Motor neuron (in vitro differentiated cells): ENCODE results near the gene SGMS1. TPM values are rescaled to one million over a fixed set of nuclear protein-coding genes. Genes with fewer than 3 reads are reported as not detected.
"Not testable (repeated sequence)": the region's sequence is repeated elsewhere in the genome, so short reads cannot be mapped to it uniquely, and the experiment has no call there.

Source experiments
- ATAC-seq, 8 experiments: fragments of 200-7000 bp; cut with Tn5 transposase; replicated peaks in 6 of 8; 2 replicates each; pipeline ENCODE4 v1.8.0; 2021; ENCODE audit warnings: mild to moderate bottlenecking in 8 of 8, moderate library complexity in 8 of 8
- H3K27ac ChIP-seq, 2 donors: fragments of 250-450 bp; sonication (Bioruptor Pico); 2 replicates each; pipeline ENCODE4 v1.9.0; 2021; ENCODE audit warnings: antibody characterized with exemption in 2 of 2, mild to moderate bottlenecking in 2 of 2, moderate library complexity in 1 of 2
- H3K4me1 ChIP-seq, 2 donors: fragments of 250-450 bp; sonication (Bioruptor Pico); replicated peaks in 1 of 2; 2 replicates each; pipeline ENCODE4 v1.6.1; 2021; ENCODE audit warnings: antibody characterized with exemption in 2 of 2, mild to moderate bottlenecking in 2 of 2, moderate library complexity in 1 of 2
- H3K4me3 ChIP-seq, 5 donors: fragments of 250-450 bp; sonication (Bioruptor Pico); 2 replicates each; pipeline ENCODE4 v1.9.0; 2021; ENCODE audit warnings: antibody characterized with exemption in 5 of 5, mild to moderate bottlenecking in 5 of 5, moderate library complexity in 4 of 5
- WGBS, 10 experiments: fragments of 450-650 bp; shearing (Covaris generic); methylation state at CpG; one replicate each; pipeline ENCODE4 v1.0.0; 2022; 5-methylcytosine and 5-hydroxymethylcytosine counted together
- in situ Hi-C, 9 experiments: fragments of 400-800 bp; cut with MboI; loops; one replicate each; pipeline ENCODE4 v1.15.0; 2021; ENCODE audit warnings: low sequenced_read_pairs in 9 of 9, low pct_unique_long_range_greater_than_20kb in 2 of 9; ENCODE audit not compliant: unreplicated experiment in 9 of 9
- total RNA-seq, 8 experiments: library from RNA; unstranded; fragments of 300-600 nt; gene quantifications; 2 replicates each; pipeline versions ENCODE4 v1.2.3 to v1.2.4, GENCODE V29; 2022

SGMS1 gene
- total RNA-seq, 8 experiments from 2014 or later: 8.5 to 31.0 (median 19.8) TPM

DNA sequence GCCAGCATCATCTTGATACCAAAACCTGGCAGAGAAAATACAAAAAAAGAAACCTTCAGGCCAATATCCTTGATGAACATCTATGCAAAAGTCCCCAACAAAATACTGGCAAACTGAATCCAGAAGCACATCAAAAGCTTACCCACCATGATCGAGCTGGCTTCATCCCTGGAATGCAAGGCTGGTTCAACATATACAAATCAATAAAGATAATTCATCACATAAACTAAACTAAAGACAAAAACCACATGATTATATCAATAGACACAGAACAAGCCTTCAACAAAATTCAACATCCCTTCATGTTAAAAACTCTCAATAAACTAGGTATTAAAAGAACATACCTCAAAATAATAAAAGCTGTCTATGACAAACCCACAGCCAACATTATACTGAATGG lies 139.2 kb downstream of the SGMS1 start:
- ATAC-seq, H3K4me1 ChIP-seq, H3K4me3 ChIP-seq, in situ Hi-C loops, H3K27ac ChIP-seq: not testable (repeated sequence)
- 14 to 100% (median 100%) methylated on average over 1 of the region's 1 CpG; no CpG with 5 or more reads in 5 of the 10 experiments for WGBS, 10 experiments

DNA sequence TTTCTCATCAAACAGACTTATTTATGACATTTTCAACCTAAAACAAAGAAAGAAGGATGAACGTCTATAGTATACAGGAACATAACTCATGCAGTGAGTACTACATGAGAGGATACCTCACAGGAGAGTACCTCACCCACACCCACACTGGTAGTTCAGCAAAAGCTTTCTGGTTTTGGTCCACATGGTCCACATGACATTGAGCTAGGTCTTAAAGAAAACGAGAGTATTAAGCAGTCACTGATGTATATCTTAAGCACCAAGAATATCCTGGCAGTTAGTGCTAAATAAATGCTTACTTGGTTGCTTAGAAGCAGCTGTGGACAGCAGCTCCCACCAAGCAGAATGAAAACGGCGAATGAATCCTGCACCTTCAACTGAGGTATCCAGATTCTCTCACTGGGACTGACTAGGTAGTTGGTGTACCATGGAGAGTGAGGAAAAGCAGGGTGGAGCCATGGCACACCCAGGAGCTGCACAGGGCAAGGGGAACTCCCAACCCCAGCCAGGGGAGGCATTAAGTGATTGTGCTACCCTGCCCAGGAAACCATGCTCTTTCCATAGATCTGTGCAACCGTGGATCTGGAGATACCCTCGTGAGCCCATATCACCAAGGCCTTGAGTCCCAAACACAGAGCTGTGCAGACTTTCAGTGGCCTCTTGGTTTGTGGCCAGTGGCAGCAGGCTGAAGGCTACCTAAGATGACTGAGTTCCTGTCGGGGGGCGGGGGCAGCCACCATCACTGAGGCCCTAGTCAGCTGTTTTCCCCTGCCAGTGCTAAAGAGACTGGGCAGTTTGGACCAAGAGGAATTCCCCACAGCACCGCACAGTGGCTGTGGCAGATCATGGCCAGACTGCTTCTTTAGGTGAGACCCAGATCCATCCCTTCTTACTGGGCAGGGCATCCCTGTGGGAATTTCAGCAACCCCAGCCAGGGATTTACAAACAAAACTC lies 143.4 kb downstream of the SGMS1 start:
- H3K27ac ChIP-seq: no peak overlapping the region
- in situ Hi-C loops: no loop called here
- H3K4me1 ChIP-seq: no peaks in the 10 kb centered on the region
- WGBS, 10 experiments: 78 to 100% (median 95%) methylated on average over 1 to 8 of the region's 9 CpGs; no CpG with 5 or more reads in 2 of the 10 experiments
- H3K4me3 ChIP-seq: no peak overlapping the region
- ATAC-seq: no peak

DNA sequence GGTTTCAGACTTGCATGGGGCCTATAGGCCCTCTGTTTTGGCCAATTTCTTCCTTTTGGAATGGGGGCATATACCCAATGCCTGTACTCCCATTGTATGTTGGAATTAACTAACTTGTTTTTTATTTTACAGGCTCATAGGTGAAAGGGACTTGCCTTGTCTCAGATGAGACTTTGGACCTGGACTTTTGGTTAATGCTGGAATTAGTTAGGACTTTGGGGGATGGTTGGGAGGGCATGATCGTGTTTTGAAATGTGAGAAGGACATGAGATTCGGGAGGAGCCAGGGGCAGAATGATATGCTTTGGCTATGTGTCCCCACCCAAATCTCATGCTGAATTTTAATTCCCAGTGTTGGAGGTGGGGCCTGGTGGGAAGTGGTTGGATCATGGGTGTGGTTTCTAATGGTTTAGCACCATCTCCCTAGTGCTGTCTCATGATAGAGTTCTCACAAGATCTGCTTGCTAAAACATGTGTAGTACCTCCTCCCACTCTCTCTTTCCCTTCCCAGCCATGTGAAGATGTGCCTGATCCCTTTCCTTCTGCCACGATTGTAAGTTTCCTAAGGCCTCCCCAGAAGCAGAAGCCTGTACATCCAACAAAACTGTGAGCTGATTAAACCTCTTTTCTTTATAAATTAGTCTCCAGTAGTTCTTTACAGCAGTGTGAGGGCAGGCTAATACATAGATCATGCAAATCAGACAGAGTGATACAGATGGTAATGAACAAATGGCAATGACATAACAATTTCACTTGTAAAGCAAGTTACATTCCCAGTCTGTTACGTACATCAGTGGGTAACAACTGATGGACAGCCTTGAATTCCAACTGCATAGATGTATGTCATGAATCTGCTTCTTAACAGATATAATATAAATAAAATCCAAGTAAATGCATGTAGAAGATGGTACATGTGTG lies 146.2 kb downstream of the SGMS1 start:
- in situ Hi-C loops: no loop called here
- Histone ChIP-seq H3K4me1 (no peaks in the 10 kb centered on the region), H3K4me3 (no peak overlapping the region), H3K27ac (no peak overlapping the region)
- 27 to 100% (median 82%) methylated on average over 1 to 4 of the region's 4 CpGs; no CpG with 5 or more reads in 1 of the 10 experiments for WGBS, 10 experiments
- peak in 3 of 8 experiments; percentile 25 to 93 (median 93) for ATAC-seq

DNA sequence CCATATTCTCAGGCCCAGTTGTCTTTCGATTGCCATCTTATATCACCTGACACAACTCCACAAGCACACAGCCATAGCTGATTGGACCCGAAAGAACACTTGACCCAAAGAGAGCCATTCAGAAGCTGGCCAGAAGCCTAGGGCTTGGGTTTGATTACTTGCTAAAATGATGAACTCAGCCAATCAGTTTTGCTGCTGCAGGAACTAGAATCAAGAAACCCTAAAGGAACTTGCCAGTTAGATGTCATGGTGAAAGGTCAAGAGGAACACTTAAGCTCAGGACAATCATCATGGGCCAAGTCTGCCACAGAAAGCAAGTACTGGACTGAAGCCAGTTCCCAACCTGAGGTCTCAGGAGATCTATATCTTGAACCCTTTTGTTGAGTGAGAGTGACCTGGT lies 150.0 kb downstream of the SGMS1 start:
- no peak overlapping the region for H3K4me3 ChIP-seq
- no peak for ATAC-seq
- no peaks in the 10 kb centered on the region for H3K4me1 ChIP-seq
- H3K27ac ChIP-seq: no peak overlapping the region
- in situ Hi-C loops: no loop called here
- 71 to 100% (median 98%) methylated on average over 1 to 2 of the region's 2 CpGs; no CpG with 5 or more reads in 2 of the 10 experiments for WGBS, 10 experiments

DNA sequence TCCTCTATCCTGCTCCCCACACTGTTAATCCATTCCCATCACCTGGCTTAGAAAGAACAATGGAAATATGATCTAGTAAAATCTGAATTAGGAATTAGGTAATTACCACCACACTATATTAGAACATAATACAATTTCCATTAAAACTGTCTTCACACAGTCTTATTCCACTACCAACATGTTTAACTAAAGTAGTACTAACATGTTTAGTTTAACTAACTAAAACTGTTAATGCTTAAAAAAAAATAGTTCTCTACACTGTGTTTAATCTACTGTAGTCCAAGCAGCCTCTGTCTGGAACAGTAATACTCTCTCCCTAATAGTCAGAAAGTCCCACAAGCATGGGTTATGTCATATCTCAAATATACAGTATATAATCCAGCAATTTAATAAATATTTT lies 150.8 kb downstream of the SGMS1 start:
- ATAC-seq: no peak
- H3K4me1 ChIP-seq: no peaks in the 10 kb centered on the region
- no peak overlapping the region for H3K4me3 ChIP-seq
- no peak overlapping the region for H3K27ac ChIP-seq
- in situ Hi-C loops: no loop called here

DNA sequence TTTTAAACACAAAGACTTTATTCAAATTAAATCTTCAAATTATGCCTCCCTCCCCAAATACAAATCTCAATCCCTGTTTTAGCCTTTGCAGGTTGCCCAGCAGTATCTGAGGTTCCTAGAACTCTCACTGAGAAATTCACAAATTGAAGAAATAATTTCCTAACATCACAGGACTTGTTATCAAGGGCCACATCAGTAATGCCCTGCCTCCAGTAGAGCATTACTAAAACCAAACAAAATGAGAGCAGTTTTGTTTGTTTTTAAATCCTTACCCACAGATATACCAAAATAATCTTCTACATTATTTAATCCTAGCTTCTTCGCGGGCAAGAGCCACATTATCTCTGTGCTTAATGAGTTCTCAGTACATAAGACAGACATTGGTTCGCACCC lies 152.2 kb downstream of the SGMS1 start:
- no peak for ATAC-seq
- in situ Hi-C loops: no loop called here
- WGBS, 10 experiments: 54 to 100% (median 63%) methylated on average over 1 to 3 of the region's 3 CpGs; no CpG with 5 or more reads in 2 of the 10 experiments
- H3K27ac ChIP-seq: no peak overlapping the region
- no peak overlapping the region for H3K4me3 ChIP-seq
- H3K4me1 ChIP-seq: no peaks in the 10 kb centered on the region

DNA sequence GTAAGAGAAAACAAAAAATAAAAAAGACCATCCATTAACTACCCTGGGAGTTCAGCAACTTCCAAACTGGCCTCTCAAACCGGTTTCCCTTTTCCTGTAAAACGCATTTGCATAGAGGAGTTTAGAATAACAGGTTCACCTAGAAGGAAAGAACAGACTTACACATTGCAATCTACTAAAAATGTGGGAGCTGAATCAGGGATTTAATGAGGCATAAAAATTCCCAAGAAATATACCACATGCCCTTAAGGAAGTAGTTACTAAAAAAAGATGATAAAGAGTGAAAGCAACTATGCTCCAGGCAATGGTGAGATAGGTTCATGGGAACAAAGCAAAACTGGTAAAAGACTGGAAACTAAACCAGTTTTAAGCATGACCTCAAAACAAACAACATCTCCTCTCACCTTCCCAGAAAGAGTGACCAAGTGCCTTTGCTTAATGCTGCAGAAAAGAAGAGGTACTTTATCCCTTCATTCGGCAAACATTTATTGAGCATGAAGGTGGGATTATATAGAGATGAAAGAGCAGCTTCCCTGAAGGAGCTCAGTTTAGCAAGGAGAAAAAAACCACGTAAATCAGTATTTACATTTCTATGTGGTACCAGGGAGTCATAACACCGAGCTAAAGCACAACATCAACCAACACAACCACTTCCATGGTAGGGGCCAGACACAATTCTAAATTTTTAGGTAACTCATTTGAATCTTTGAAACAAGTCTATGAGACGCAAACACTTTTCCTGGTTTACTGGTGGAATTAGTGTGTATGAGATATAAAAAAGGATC lies 152.8 kb downstream of the SGMS1 start:
- WGBS, 10 experiments: 32 to 100% (median 67%) methylated on average over 1 to 5 of the region's 6 CpGs
- peak in 3 of 8 experiments; percentile 38 to 77 (median 53) for ATAC-seq
- Histone ChIP-seq H3K4me1 (no peaks in the 10 kb centered on the region), H3K27ac (no peak overlapping the region), H3K4me3 (no peak overlapping the region)
- in situ Hi-C loops: no loop called here

DNA sequence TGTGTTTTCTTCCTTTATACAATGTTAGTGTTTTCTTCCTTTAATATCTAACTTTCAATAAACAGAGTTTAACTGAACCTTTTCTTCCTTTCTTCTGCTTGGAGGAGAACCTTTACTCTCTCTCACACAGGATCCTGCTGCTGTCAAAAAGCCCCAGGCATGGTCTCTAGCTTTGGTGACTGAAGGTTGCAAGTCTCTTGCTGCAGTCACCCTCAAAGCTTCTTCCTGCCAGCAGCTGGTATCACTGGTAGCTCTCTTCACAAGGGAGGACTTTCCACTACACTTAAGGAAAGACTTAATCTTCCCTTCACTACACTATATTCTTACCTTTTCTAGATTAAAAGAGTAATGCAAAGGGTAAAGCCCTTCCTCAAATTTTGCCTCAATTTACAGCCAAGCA lies 153.4 kb downstream of the SGMS1 start:
- in situ Hi-C loops: no loop called here
- Histone ChIP-seq H3K27ac (no peak overlapping the region), H3K4me3 (no peak overlapping the region), H3K4me1 (no peaks in the 10 kb centered on the region)
- peak in 2 of 8 experiments; percentile 11 to 22 for ATAC-seq

DNA sequence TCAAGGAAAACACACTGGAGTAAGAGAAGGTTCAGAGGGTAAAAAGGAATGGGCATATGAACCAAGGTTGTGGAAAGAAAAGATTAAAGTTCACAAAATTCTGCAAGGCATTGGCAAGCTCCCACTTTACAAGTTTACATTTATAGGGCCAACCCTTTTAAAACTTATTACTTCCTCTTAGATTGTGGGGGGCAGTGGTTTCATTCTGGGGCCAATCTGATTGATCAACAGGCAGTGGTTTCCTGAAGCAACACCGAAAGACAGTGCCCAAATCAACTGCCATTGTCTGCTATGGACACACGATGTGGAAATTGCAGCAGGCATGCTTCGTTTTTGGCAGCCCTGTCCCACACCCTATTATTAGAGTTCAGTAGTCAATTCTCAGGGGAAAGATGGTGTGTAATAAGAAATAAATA lies 154.0 kb downstream of the SGMS1 start:
- Histone ChIP-seq H3K27ac (no peak overlapping the region), H3K4me1 (no peaks in the 10 kb centered on the region), H3K4me3 (no peak overlapping the region)
- 0 to 83% (median 60%) methylated on average over 1 to 3 of the region's 3 CpGs; no CpG with 5 or more reads in 1 of the 10 experiments for WGBS, 10 experiments
- in situ Hi-C loops: no loop called here
- no peak for ATAC-seq

DNA sequence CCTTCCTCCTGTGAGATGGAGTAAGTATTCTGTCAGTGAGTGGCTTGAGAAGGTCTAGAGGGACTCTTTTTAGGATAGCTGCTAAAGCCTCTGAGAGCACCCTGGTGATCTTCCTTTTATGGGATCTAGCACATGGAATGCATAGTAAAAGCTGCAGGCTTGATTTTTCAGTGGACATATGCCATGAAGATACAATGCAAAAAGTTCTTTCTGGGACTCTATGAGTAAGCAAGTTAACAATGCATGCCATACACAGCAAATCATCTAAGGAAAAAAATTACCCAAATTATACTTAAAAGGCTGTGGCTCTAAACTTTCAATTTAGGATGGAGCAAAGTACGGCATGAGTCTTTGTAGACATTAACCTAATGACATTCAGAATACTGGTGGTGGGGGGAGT lies 154.5 kb downstream of the SGMS1 start:
- WGBS, 10 experiments: 0 to 100% (median 60%) methylated on average over 1 of the region's 1 CpG; no CpG with 5 or more reads in 3 of the 10 experiments
- Histone ChIP-seq H3K27ac (no peak overlapping the region), H3K4me1 (no peaks in the 10 kb centered on the region), H3K4me3 (no peak overlapping the region)
- peak in 3 of 8 experiments; percentile 38 to 66 (median 53) for ATAC-seq
- in situ Hi-C loops: no loop called here

DNA sequence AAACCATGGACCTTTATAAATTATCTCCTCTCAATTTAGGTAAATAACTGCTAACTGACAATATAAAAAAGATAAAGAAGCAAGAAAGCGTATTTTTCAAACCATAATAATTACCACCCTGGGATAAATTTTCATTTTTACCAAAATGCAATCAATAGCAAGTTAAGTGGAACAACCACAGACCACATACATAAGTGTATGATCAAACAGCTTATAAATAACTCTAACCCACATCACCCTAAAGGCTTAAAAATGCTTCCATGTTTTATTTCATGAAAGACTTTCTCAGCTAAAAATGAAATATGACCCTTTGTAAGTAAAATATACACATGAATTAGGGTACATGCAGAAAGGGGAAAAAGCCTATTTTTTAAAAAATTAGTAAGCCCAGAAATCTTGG lies 156.5 kb downstream of the SGMS1 start:
- Histone ChIP-seq H3K27ac (no peak overlapping the region), H3K4me3 (no peak overlapping the region), H3K4me1 (no peaks in the 10 kb centered on the region)
- 80 to 100% (median 100%) methylated on average over 1 of the region's 1 CpG; no CpG with 5 or more reads in 1 of the 10 experiments for WGBS, 10 experiments
- no peak for ATAC-seq
- in situ Hi-C loops: no loop called here

DNA sequence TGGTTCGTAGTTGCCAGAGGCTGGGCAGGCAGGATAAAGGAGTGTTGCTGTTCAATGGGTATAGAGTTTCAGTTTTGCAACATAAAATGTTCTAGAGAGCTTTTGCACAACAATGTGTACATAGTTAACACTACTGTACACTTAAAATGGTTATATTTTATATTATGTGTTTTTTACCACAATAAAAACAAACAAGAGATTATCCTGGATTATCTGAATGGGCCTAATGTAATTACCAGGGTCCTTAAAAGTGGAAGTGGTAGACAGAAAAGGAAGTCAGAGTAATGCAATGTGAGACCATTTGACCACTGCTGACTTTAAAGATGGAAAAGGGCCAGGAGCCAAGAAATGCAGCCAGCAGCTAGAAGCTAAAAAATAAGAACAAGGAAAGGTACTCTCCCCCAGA lies 159.7 kb downstream of the SGMS1 start:
- 91 to 100% (median 100%) methylated on average over 1 of the region's 1 CpG; no CpG with 5 or more reads in 1 of the 10 experiments for WGBS, 10 experiments
- ATAC-seq: no peak
- no peaks in the 10 kb centered on the region for H3K4me1 ChIP-seq
- no peak overlapping the region for H3K27ac ChIP-seq
- in situ Hi-C loops: no loop called here
- H3K4me3 ChIP-seq: no peak overlapping the region
